ENCODE measurements around the gene MRPL14. TPM values are rescaled to one million over a fixed set of nuclear protein-coding genes. Genes with fewer than 3 reads are reported as not detected.

Gene MRPL14
- polyA plus RNA-seq, 1 donor (not counting 4 experiments of a cell fraction or from before 2014, with no cell fraction given), result 136 TPM

DNA sequence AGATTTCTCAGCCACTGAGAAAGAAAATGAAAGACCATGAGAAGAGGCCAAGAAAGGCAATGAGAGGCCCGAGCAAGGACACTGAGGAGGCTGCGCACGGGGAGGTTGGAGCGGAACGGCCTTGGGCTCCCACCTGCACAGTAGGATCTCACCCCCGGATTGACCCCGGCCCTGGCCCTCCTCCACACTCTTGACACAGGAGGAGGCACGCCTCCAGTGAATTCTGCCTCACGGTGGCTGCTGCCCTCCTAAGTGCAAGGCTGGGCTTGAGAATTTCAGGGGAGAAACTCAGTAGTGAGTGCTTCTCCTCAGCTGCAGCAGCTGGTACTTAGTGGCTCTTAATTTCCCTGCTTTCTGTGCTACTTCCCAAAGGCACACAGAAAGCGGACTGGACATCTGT lies 18.0 kb downstream of the MRPL14 start:
- Histone ChIP-seq H4K20me1 (ENCODE audit: control insufficient read depth, extremely low read depth, insufficient read depth, low read length) (no peaks in the 10 kb centered on the region), H3K9me3 (ENCODE audit: control insufficient read depth, low read depth, low read length) (no peaks in the 10 kb centered on the region), H3K27me3 (ENCODE audit: control insufficient read depth, extremely low read depth, insufficient read depth, low read length) (no peaks in the 10 kb centered on the region), H3K4me3 (ENCODE audit: control insufficient read depth in 2 of 3, extremely low read depth in 1 of 3, insufficient read depth in 2 of 3, low read depth in 1 of 3, low read length in 3 of 3) (no peak overlapping the region), H3K4me2 (ENCODE audit: control insufficient read depth, extremely low read depth, insufficient read depth, low read depth, low read length) (no peak overlapping the region), H3K9me1 (ENCODE audit: control insufficient read depth, extremely low read depth, insufficient read depth, low read length) (peaks cover under 1% of the 10 kb centered on the region), H3K9ac (ENCODE audit: control insufficient read depth, extremely low read depth, insufficient read depth, low read length) (no peak overlapping the region), H3K36me3 (ENCODE audit: control insufficient read depth in 2 of 2, extremely low read depth in 1 of 2, insufficient read depth in 2 of 2, low read length in 2 of 2) (peaks cover 50 to 51% of the 10 kb centered on the region in 2 experiments), H3K27ac (ENCODE audit: control insufficient read depth, insufficient read depth, low read length) (no peak overlapping the region), H2AFZ (ENCODE audit: control insufficient read depth, low read length) (no peak overlapping the region), H3K4me1 (ENCODE audit: control insufficient read depth, extremely low read depth, insufficient read depth, low read length) (peaks cover 2% of the 10 kb centered on the region), H3K79me2 (ENCODE audit: control insufficient read depth, insufficient read depth, low read length) (peaks cover 59% of the 10 kb centered on the region)
- no peak for DNase-seq (ENCODE audit: low read depth, low spot score)
- dilution Hi-C loops (cut with MboI; ENCODE audit: extremely low pct_ligation_motif_present, low sequenced_read_pairs), result no loop called here
- TF ChIP-seq, protein P1, sequence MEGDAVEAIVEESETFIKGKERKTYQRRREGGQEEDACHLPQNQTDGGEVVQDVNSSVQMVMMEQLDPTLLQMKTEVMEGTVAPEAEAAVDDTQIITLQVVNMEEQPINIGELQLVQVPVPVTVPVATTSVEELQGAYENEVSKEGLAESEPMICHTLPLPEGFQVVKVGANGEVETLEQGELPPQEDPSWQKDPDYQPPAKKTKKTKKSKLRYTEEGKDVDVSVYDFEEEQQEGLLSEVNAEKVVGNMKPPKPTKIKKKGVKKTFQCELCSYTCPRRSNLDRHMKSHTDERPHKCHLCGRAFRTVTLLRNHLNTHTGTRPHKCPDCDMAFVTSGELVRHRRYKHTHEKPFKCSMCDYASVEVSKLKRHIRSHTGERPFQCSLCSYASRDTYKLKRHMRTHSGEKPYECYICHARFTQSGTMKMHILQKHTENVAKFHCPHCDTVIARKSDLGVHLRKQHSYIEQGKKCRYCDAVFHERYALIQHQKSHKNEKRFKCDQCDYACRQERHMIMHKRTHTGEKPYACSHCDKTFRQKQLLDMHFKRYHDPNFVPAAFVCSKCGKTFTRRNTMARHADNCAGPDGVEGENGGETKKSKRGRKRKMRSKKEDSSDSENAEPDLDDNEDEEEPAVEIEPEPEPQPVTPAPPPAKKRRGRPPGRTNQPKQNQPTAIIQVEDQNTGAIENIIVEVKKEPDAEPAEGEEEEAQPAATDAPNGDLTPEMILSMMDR (optimal IDR thresholded peaks at IDR 0.05 in 1 of 3, IDR thresholded peaks at IDR 0.05 in 1 of 3, conservative IDR thresholded peaks at IDR 0.05 in 1 of 3; ENCODE audit: extremely low read depth in 1 of 3, insufficient read depth in 2 of 3, low read length in 3 of 3), result no peak
- no peak for TF ChIP-seq EZH2 (IDR thresholded peaks at IDR 0.05; ENCODE audit: low read length)
- FAIRE-seq, result no peak

DNA sequence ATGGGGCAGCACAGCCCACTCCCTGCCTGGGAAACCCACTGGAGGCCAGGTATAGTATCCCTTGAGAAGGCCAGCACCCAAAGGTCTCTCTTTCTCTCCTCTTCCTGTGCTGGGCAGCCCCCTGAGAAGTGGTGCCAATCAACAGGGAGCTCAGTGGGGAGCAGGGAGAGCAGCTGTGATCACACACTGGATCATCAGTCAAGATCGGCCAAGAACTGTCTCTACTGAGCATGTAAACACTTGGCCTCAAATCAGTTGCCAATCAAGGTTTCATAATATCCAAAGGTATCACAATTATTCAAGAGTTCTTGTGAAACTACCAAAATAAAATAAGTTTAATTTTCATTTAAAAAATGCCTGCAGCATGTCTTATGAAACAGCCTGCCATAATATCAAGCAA lies 18.8 kb downstream of the MRPL14 start:
- H3K27me3 ChIP-seq (ENCODE audit: control insufficient read depth, extremely low read depth, insufficient read depth, low read length), result no peaks in the 10 kb centered on the region
- no peaks in the 10 kb centered on the region for H3K9me1 ChIP-seq (ENCODE audit: control insufficient read depth, extremely low read depth, insufficient read depth, low read length)
- H3K79me2 ChIP-seq (ENCODE audit: control insufficient read depth, insufficient read depth, low read length), result peaks cover 52% of the 10 kb centered on the region
- H3K36me3 ChIP-seq (ENCODE audit: control insufficient read depth in 2 of 2, extremely low read depth in 1 of 2, insufficient read depth in 2 of 2, low read length in 2 of 2), result peaks cover 49 to 51% of the 10 kb centered on the region in 2 experiments
- H3K9ac ChIP-seq (ENCODE audit: control insufficient read depth, extremely low read depth, insufficient read depth, low read length), result no peak overlapping the region
- H3K9me3 ChIP-seq (ENCODE audit: control insufficient read depth, low read depth, low read length), result no peaks in the 10 kb centered on the region
- dilution Hi-C loops (cut with MboI; ENCODE audit: extremely low pct_ligation_motif_present, low sequenced_read_pairs), result no loop called here
- FAIRE-seq (no peak), DNase-seq (ENCODE audit: low read depth, low spot score) (no peak)
- H3K4me2 ChIP-seq (ENCODE audit: control insufficient read depth, extremely low read depth, insufficient read depth, low read depth, low read length), result no peak overlapping the region
- H4K20me1 ChIP-seq (ENCODE audit: control insufficient read depth, extremely low read depth, insufficient read depth, low read length), result no peaks in the 10 kb centered on the region
- H3K4me3 ChIP-seq (ENCODE audit: control insufficient read depth in 2 of 3, extremely low read depth in 1 of 3, insufficient read depth in 2 of 3, low read depth in 1 of 3, low read length in 3 of 3), result no peak overlapping the region
- TF ChIP-seq EZH2 (IDR thresholded peaks at IDR 0.05; ENCODE audit: low read length), result no peak
- TF ChIP-seq, protein P1 (optimal IDR thresholded peaks at IDR 0.05 in 1 of 3, IDR thresholded peaks at IDR 0.05 in 1 of 3, conservative IDR thresholded peaks at IDR 0.05 in 1 of 3; ENCODE audit: extremely low read depth in 1 of 3, insufficient read depth in 2 of 3, low read length in 3 of 3), result no peak
- H2AFZ ChIP-seq (ENCODE audit: control insufficient read depth, low read length), result no peak overlapping the region
- H3K27ac ChIP-seq (ENCODE audit: control insufficient read depth, insufficient read depth, low read length), result no peak overlapping the region
- H3K4me1 ChIP-seq (ENCODE audit: control insufficient read depth, extremely low read depth, insufficient read depth, low read length), result no peaks in the 10 kb centered on the region
